ENCODE results near the gene GOSR1.

DNA sequence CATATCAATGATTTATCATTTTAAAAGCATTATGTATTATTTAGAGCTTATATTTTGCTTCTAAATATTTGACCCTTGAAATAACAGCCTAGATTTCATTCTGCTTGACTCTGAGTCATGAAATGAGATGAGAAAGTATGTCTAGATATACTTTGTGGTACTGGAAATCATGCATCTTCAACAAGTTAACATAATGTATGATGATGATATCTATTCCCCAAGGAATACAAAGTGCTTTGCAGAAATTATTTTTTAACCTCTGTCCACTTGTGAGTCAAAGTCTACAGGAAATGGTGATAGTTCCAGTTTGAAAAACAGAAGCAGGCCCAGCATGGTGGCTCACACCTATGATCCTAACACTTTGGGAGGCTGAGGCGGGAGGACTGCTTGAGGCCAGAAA, 36.1 kb downstream of the GOSR1 start:
- TF ChIP-seq, protein P1, sequence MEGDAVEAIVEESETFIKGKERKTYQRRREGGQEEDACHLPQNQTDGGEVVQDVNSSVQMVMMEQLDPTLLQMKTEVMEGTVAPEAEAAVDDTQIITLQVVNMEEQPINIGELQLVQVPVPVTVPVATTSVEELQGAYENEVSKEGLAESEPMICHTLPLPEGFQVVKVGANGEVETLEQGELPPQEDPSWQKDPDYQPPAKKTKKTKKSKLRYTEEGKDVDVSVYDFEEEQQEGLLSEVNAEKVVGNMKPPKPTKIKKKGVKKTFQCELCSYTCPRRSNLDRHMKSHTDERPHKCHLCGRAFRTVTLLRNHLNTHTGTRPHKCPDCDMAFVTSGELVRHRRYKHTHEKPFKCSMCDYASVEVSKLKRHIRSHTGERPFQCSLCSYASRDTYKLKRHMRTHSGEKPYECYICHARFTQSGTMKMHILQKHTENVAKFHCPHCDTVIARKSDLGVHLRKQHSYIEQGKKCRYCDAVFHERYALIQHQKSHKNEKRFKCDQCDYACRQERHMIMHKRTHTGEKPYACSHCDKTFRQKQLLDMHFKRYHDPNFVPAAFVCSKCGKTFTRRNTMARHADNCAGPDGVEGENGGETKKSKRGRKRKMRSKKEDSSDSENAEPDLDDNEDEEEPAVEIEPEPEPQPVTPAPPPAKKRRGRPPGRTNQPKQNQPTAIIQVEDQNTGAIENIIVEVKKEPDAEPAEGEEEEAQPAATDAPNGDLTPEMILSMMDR (IDR thresholded peaks at IDR 0.05) = no peak
- no peak for TF ChIP-seq POLR2A (IDR thresholded peaks at IDR 0.05)
- no peak for TF ChIP-seq POLR2AphosphoS5 (IDR thresholded peaks at IDR 0.05; ENCODE audit: insufficient read depth in 1 of 2, low read depth in 1 of 2)

All from vagina (tissue), 2 donors.